ENCODE results near the gene TOP3B.

DNA sequence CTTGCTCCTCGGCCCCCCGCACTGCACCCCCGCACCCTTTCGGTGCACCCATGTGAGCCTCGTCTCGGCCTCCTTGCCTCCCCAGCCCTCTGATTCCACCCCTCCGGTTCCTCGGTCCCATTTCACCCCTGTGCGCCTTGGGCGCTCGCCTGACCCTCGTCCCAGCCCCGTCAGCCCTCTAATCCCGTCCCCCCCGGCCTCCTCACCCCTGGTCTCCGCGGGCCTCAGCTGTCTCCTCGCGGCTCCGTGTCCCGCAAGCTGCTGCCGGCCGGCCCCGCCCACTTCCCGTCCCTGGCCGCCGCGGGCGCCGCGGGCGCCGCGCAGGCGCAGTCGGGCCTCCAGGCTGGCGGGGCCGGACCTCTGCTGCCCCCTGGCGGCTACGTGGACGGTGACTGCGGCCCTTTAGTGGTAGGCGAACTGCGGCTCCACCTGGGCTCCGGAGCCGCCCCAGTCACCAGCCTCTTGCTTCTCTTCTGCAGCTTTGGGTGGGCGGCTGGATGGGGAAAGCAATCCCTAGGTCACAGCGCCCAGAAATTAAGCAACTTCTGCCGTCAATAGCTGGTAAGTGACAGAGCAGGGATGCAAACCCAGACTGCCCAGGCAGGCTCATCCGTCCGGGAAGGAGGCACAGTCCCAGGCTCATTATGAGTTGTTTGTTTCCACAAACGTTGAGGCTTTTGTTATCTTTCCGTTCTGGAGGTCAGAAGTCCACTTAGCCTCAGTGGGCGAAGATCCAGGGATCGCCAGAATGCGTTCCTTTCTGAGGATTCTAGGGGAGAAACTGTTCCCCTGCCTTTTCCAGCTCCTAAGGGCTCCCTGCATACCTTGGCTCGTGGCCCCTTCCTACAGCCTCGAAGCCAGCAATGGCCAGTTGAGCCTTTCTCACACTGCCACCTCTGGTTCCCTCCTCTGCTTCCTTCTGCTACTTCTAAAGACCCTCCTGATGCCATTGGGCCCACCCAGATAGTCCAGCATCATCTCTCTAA, 29.7 kb downstream of the TOP3B start, which contains the start of gene PPM1F:
- TF ChIP-seq, protein P1, sequence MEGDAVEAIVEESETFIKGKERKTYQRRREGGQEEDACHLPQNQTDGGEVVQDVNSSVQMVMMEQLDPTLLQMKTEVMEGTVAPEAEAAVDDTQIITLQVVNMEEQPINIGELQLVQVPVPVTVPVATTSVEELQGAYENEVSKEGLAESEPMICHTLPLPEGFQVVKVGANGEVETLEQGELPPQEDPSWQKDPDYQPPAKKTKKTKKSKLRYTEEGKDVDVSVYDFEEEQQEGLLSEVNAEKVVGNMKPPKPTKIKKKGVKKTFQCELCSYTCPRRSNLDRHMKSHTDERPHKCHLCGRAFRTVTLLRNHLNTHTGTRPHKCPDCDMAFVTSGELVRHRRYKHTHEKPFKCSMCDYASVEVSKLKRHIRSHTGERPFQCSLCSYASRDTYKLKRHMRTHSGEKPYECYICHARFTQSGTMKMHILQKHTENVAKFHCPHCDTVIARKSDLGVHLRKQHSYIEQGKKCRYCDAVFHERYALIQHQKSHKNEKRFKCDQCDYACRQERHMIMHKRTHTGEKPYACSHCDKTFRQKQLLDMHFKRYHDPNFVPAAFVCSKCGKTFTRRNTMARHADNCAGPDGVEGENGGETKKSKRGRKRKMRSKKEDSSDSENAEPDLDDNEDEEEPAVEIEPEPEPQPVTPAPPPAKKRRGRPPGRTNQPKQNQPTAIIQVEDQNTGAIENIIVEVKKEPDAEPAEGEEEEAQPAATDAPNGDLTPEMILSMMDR (IDR thresholded peaks at IDR 0.05) = peak; percentile 61 to 87 (median 81)
- TF ChIP-seq POLR2A (IDR thresholded peaks at IDR 0.05) = no peak
- TF ChIP-seq EP300 (IDR thresholded peaks at IDR 0.05; ENCODE audit: low read depth) = no peak
- peak in 1 of 3 donors; percentile 28 for TF ChIP-seq POLR2AphosphoS5 (IDR thresholded peaks at IDR 0.05)

Data from transverse colon (tissue), 4 donors.